GM12872 (cell line): ENCODE measurements around the gene MEF2A.

Source experiments
- CTCF ChIP-seq: IDR thresholded peaks from 3 replicates; pipeline ENCODE4 v1.5.1; 2011; ENCODE audit warnings: low read depth, mild to moderate bottlenecking, low read length, moderate library complexity; ENCODE audit not compliant: insufficient read depth

The MEF2A gene

GRCh38 chr15:99554880-99555488 lies 10.8 kb upstream of the MEF2A start:
- TF ChIP-seq CTCF, result no peak

- no peak for TF ChIP-seq CTCF
Measured at GRCh38 chr15:99556011-99556410, 9.8 kb upstream of the MEF2A start.

- TF ChIP-seq CTCF, result no peak
Measured at GRCh38 chr15:99556578-99556977, 9.2 kb upstream of the MEF2A start.

- TF ChIP-seq CTCF, result no peak
Measured at GRCh38 chr15:99558084-99558483, 7.7 kb upstream of the MEF2A start.

DNA sequence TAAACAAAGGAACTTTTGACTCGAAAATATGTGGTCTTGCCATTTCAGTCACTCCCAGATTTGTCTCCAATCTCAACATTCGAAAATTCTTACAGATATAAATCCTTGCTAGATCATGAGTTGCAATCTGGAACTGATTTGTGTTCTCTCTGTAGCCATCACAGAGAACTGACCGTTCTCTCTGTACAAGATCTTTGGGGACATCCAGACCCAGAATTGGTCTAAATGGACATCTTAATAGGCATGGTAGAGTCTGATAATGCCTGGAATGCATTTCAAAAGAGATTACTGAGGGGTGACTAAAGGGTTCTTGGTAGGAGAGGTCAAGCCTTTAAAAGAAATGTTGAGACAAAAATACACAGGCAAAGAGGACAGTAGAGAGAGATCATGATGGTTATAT lies 7.2 kb upstream of the MEF2A start:
- no peak for TF ChIP-seq CTCF

- no peak for TF ChIP-seq CTCF
Measured at GRCh38 chr15:99561476-99562230, 4.1 kb upstream of the MEF2A start.

GRCh38 chr15:99562238-99562637 lies 3.5 kb upstream of the MEF2A start:
- TF ChIP-seq CTCF, result no peak
